Kidney (tissue), 14 donors: ENCODE data around the gene DDX27. TPM values are rescaled to one million over a fixed set of nuclear protein-coding genes. Genes with fewer than 3 reads are reported as not detected.
"Not testable (repeated sequence)": the region's sequence is repeated elsewhere in the genome, so short reads cannot be mapped to it uniquely, and the experiment has no call there.

Source experiments
- DNase-seq, 5 donors: peaks; one replicate each; pipeline ENCODE4 v3.0.0-alpha.2; 2013 to 2020
- FAIRE-seq: peaks from 2 replicates; lab custom pipeline; 2012; peaks lifted over from hg19 to GRCh38; lab: Jason Lieb, UNC
- H3K27ac ChIP-seq, 2 donors: one replicate each; pipeline ENCODE4 v1.7.0; 2013; ENCODE audit warnings: low read depth in 2 of 2, low read length in 2 of 2, inconsistent platforms in 1 of 2
- H3K27me3 ChIP-seq: one replicate; pipeline ENCODE4 v1.7.1; 2013; ENCODE audit warnings: low read length, inconsistent platforms; ENCODE audit not compliant: control insufficient read depth, insufficient read depth
- H3K36me3 ChIP-seq, 3 donors: one replicate each; pipeline versions ENCODE4 v1.7.0 to v1.7.1; 2013; ENCODE audit warnings: low read length in 3 of 3, control low read depth in 1 of 3, inconsistent platforms in 1 of 3; ENCODE audit not compliant: insufficient read depth in 3 of 3, control insufficient read depth in 2 of 3
- H3K4me1 ChIP-seq, 3 donors: one replicate each; pipeline versions ENCODE4 v1.7.0 to v1.7.1; 2013; ENCODE audit warnings: low read length in 3 of 3, inconsistent platforms in 1 of 3, low read depth in 1 of 3; ENCODE audit not compliant: control insufficient read depth in 2 of 3, insufficient read depth in 2 of 3
- H3K4me3 ChIP-seq, 3 donors: one replicate each; pipeline versions ENCODE4 v1.7.0 to v1.8.1; 2013; ENCODE audit warnings: low read length in 3 of 3, control low read depth in 1 of 3, inconsistent platforms in 1 of 3
- H3K9ac ChIP-seq, 3 donors: one replicate each; pipeline versions ENCODE4 v1.7.0 to v1.7.1; 2013; ENCODE audit warnings: low read length in 3 of 3, control low read depth in 1 of 3, inconsistent platforms in 1 of 3
- H3K9me3 ChIP-seq, 3 donors: one replicate each; pipeline versions ENCODE4 v1.7.0 to v1.7.1; 2013; ENCODE audit warnings: low read length in 3 of 3, control low read depth in 1 of 3, inconsistent platforms in 1 of 3; ENCODE audit not compliant: control insufficient read depth in 2 of 3, insufficient read depth in 1 of 3
- CTCF ChIP-seq: IDR thresholded peaks from 3 replicates; pipeline ENCODE4 v1.5.1; 2012; ENCODE audit warnings: mild to moderate bottlenecking, moderate library complexity, borderline replicate concordance; ENCODE audit not compliant: insufficient read depth; ENCODE audit errors: extremely low read depth
- intact Hi-C: fragments of 100-400 bp; cut with DNase I; formaldehyde crosslinking; loops from one replicate; pipeline ENCODE4 v1.11.1; 2022
- polyA plus RNA-seq: library from polyadenylated mRNA; stranded (reverse); fragments of 350-450 nt; fragmentation: Illumina TruSeq; extraction: RNeasy Lipid Tissue Mini Kit (QIAGEN cat#74804); gene quantifications from one replicate; pipeline ENCODE4 v1.2.3, GENCODE V29; 2014; ENCODE audit warnings: low read depth, low replicate concordance; ENCODE audit not compliant: insufficient read depth
- total RNA-seq: library from RNA; stranded (reverse); fragmentation: NEBNext Ultra II Directional; extraction: Animal tissue kit (Norgen Biotek cat#: 25700); gene quantifications from one replicate; pipeline ENCODE4 v1.2.1, GENCODE V29; 2021
- donor health status: control.
- donor health status: control.
- donor health status: control.
- donor health status: control.
- donor health status: control.
- donor health status: DM: yes; HTN: yes; CAD: no.
- donor health status: Normal renal cell carcinoma (clear cell type).

DDX27 gene
- total and polyA plus RNA-seq, 2 donors from 2014 or later, result 22.8 to 30.6 TPM

GRCh38 chr20:49215232-49215631, 4.0 kb upstream of the DDX27 start:
- FAIRE-seq (no peak), DNase-seq (no peak)
- no peak for TF ChIP-seq CTCF
- Histone ChIP-seq H3K4me3 (no peak overlapping the region), H3K27ac (no peak overlapping the region), H3K36me3 (no peaks in the 10 kb centered on the region), H3K9me3 (no peaks in the 10 kb centered on the region), H3K27me3 (no peaks in the 10 kb centered on the region), H3K9ac (no peak overlapping the region), H3K4me1 (peaks cover 0 to 5% (median 4%) of the 10 kb centered on the region in 3 donors)
- intact Hi-C loops, result loop anchor here (5.0 kb wide), 1 partner anchor 83 kb away; no protein-coding TSS in a partner anchor

- Histone ChIP-seq H3K9me3 (no peaks in the 10 kb centered on the region), H3K4me1 (peaks cover 0 to 7% (median 6%) of the 10 kb centered on the region in 3 donors), H3K27me3 (no peaks in the 10 kb centered on the region), H3K4me3 (no peak overlapping the region), H3K9ac (no peak overlapping the region), H3K36me3 (peaks cover 0 to 7% (median 4%) of the 10 kb centered on the region in 3 donors), H3K27ac (no peak overlapping the region)
- TF ChIP-seq CTCF, result peak; percentile 94
- DNase-seq (peak; percentile 95 to 97 (median 95)), FAIRE-seq (peak; percentile 81)
- intact Hi-C loops, result loop anchor here (5.0 kb wide), 1 partner anchor 85 kb away; no protein-coding TSS in a partner anchor
Measured at GRCh38 chr20:49216991-49217578, 2.1 kb upstream of the DDX27 start.

- FAIRE-seq, H3K9me3 ChIP-seq, H3K4me1 ChIP-seq, H3K27me3 ChIP-seq: not testable (repeated sequence)
- Histone ChIP-seq H3K4me3 (peak overlapping the region in 2 of 3 donors; percentile 15 to 48), H3K36me3 (peaks cover 2 to 18% (median 10%) of the 10 kb centered on the region in 3 donors), H3K9ac (peak overlapping the region in 2 of 3 donors; percentile 53 to 56), H3K27ac (peak overlapping the region; percentile 37 to 38)
- peak in 1 of 5 donors; percentile 73 for DNase-seq
- intact Hi-C loops, result loop anchor here (5.0 kb wide), 1 partner anchor 86 kb away; no protein-coding TSS in a partner anchor
Measured at GRCh38 chr20:49218739-49219090, 501 bp upstream of the DDX27 start.

GRCh38 chr20:49219924-49220831, 962 bp downstream of the DDX27 start:
- Histone ChIP-seq H3K9ac (peak overlapping the region; percentile 70 to 99 (median 89)), H3K4me3 (peak overlapping the region; percentile 83 to 99 (median 97)), H3K4me1 (peaks cover 0 to 7% (median 6%) of the 10 kb centered on the region in 3 donors), H3K27me3 (no peaks in the 10 kb centered on the region), H3K9me3 (no peaks in the 10 kb centered on the region), H3K36me3 (peaks cover 8 to 24% (median 22%) of the 10 kb centered on the region in 3 donors), H3K27ac (peak overlapping the region; percentile 37 to 82)
- no peak for TF ChIP-seq CTCF
- DNase-seq (peak in 1 of 5 donors; percentile 52), FAIRE-seq (no peak)
- intact Hi-C loops, result loop anchor here (5.0 kb wide), 1 partner anchor 88 kb away; no protein-coding TSS in a partner anchor
